Cardiac muscle cell (in vitro differentiated cells and primary cell): ENCODE results near the gene CCNI. TPM values are rescaled to one million over a fixed set of nuclear protein-coding genes. Genes with fewer than 3 reads are reported as not detected.

Experiments used
- DNase-seq, 2 donors: peaks; one replicate each; pipeline versions ENCODE4 v3.0.0 to v3.0.0-alpha.2; 2010 to 2017; ENCODE audit warnings: low read depth in 1 of 2, low spot score in 1 of 2
- H3K27ac ChIP-seq: fragments of 200-600 bp; sonication (generic); 2 replicates; pipeline ENCODE4 v1.5.1; 2016
- H3K27me3 ChIP-seq: fragments of 200-600 bp; sonication (generic); 2 replicates; pipeline ENCODE4 v1.6.0; 2016; ENCODE audit warnings: control low read depth
- H3K36me3 ChIP-seq: fragments of 200-600 bp; sonication (generic); 2 replicates; pipeline ENCODE4 v1.5.1; 2016; ENCODE audit warnings: control low read depth
- H3K4me1 ChIP-seq: fragments of 200-600 bp; sonication (generic); 2 replicates; pipeline ENCODE4 v1.8.1; 2017; ENCODE audit warnings: low read depth, mild to moderate bottlenecking, mixed run types
- H3K4me3 ChIP-seq: fragments of 200-600 bp; sonication (generic); 2 replicates; pipeline ENCODE4 v1.5.1; 2016; ENCODE audit warnings: mild to moderate bottlenecking
- H3K9me3 ChIP-seq: fragments of 200-600 bp; sonication (generic); 2 replicates; pipeline ENCODE4 v1.5.1; 2017; ENCODE audit warnings: low read depth, mild to moderate bottlenecking, control low read depth
- CTCF ChIP-seq: IDR thresholded peaks from 2 replicates; pipeline ENCODE4 v1.5.1; 2012; ENCODE audit warnings: low read depth, mild to moderate bottlenecking, low read length
- polyA plus RNA-seq: library from polyadenylated mRNA; unstranded; fragments of >200 nt; fragmentation: Nextera tagmentation; extraction: Ambion mirVana; gene quantifications from 2 replicates; pipeline ENCODE4 v1.2.1, GENCODE V29; 2016
- total RNA-seq: library from RNA; depleted of rRNA; stranded (reverse); fragments of >200 nt; gene quantifications from 2 replicates; pipeline ENCODE4 v1.2.3, GENCODE V29; 2016

The CCNI gene
- total RNA-seq: 115 and 129 TPM in 2 replicates
- polyA plus RNA-seq: 140 and 182 TPM in 2 replicates

GRCh38 chr4:77075869-77076799 lies at the start of gene CCNI:
Gene CCNI, minus strand, starts transcription at chr4:77075989. Its CDS starts 9,627 bp downstream, at chr4:77066362.
- DNase-seq: peak; percentile 98 to 99
- Histone ChIP-seq H3K36me3 (no peaks in the 10 kb centered on the region), H3K4me1 (peaks cover 24% of the 10 kb centered on the region), H3K9me3 (no peaks in the 10 kb centered on the region), H3K27ac (peak within 1 kb of the TSS; percentile 99), H3K4me3 (peak within 1 kb of the TSS; percentile 91), H3K27me3 (no peaks in the 10 kb centered on the region)
- no peak for TF ChIP-seq CTCF

GRCh38 chr4:77124576-77124975 lies 48.8 kb upstream of the CCNI start:
- no peaks in the 10 kb centered on the region for H3K9me3 ChIP-seq

GRCh38 chr4:77123411-77123810 lies 47.6 kb upstream of the CCNI start:
- Histone ChIP-seq H3K27ac (no peak overlapping the region), H3K36me3 (no peaks in the 10 kb centered on the region), H3K4me3 (no peak overlapping the region), H3K4me1 (peaks cover 2% of the 10 kb centered on the region), H3K27me3 (no peaks in the 10 kb centered on the region), H3K9me3 (no peaks in the 10 kb centered on the region)
- DNase-seq: no peak
- no peak for TF ChIP-seq CTCF

More at GRCh38 chr4:77124576-77124975, 48.8 kb upstream of the CCNI start:
- peaks cover 2% of the 10 kb centered on the region for H3K4me1 ChIP-seq
- no peak for TF ChIP-seq CTCF
- no peak overlapping the region for H3K4me3 ChIP-seq
- no peaks in the 10 kb centered on the region for H3K36me3 ChIP-seq
- no peaks in the 10 kb centered on the region for H3K27me3 ChIP-seq
- no peak for DNase-seq
- no peak overlapping the region for H3K27ac ChIP-seq

- TF ChIP-seq CTCF: no peak
- Histone ChIP-seq H3K36me3 (no peaks in the 10 kb centered on the region), H3K4me3 (no peak overlapping the region), H3K27ac (no peak overlapping the region), H3K27me3 (no peaks in the 10 kb centered on the region), H3K9me3 (no peaks in the 10 kb centered on the region), H3K4me1 (peaks cover 1% of the 10 kb centered on the region)
- no peak for DNase-seq
Observed at GRCh38 chr4:77122656-77123055, 46.9 kb upstream of the CCNI start.

GRCh38 chr4:77121736-77122240 lies 46.0 kb upstream of the CCNI start:
- Histone ChIP-seq H3K4me1 (no peaks in the 10 kb centered on the region), H3K27ac (no peak overlapping the region), H3K9me3 (no peaks in the 10 kb centered on the region), H3K36me3 (no peaks in the 10 kb centered on the region), H3K4me3 (no peak overlapping the region), H3K27me3 (no peaks in the 10 kb centered on the region)
- DNase-seq: no peak
- no peak for TF ChIP-seq CTCF
